ELF-1 (cell line): ENCODE data around the gene CLEC18C.
A peak's percentile ranks its signal among the peaks of the same experiment; 100 is the strongest.
"Not testable (repeated sequence)": the region's sequence is repeated elsewhere in the genome, so short reads cannot be mapped to it uniquely, and the experiment has no call there.

Experiments used
- DNase-seq: peaks from one replicate; pipeline ENCODE4 v3.0.0-alpha.2; 2016; ENCODE audit warnings: low read depth, low spot score

The CLEC18C gene

DNA sequence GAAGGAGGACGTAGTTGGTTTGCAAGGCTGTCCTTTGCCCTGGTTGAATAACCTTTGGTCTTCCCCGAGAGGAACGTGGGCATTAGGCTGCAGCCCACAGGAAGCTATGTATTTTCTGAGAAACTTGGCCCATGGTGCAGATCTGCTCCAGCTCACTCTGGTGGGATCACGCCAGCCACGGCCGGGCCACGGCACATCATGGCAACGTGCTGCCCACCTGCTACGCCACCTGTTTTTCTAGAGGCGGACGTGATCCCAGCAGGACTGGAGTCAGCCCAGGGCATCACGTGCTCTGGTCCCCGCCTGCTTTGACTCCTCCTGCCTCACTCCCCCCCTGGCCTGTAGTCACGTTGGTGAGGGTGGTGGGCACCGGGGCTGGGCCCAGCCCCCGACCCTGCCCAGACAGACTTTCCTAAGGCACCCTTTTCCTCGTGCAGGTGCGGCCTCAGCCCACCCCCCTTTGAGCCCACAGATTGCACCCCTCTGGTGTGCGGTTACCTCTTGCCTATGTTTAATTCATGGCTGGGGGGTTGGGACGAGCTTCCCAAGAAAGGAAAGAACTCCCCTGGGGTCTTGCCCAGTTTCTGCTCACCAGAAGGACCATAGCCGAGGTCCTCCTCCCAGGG, at the start of gene CLEC18C:
CLEC18C (plus strand) TSS at position 576 of the 626 bp plus-strand sequence. CDS start 492 bp downstream, outside the sequence.
- DNase-seq: not testable (repeated sequence)

DNA sequence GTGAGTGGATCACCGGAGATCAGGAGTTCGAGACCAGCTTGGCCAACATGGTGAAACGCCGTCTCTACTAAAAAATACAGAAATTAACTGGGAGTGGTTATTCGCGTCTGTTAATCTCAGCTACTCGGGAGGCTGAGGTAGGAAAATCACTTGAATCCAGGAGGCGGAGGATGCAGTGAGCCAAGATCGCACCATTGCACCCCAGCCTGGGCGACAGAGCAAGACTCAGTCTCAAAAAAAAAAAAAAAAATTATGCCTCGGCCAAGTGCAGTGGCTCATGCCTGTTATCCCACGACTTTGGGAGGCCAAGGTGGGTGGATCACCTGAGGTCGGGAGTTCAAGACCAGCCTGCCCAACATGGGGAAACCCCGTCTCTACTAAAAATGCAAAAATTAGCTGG, 49.8 kb upstream of the CLEC18C start:
- not testable (repeated sequence) for DNase-seq

DNA sequence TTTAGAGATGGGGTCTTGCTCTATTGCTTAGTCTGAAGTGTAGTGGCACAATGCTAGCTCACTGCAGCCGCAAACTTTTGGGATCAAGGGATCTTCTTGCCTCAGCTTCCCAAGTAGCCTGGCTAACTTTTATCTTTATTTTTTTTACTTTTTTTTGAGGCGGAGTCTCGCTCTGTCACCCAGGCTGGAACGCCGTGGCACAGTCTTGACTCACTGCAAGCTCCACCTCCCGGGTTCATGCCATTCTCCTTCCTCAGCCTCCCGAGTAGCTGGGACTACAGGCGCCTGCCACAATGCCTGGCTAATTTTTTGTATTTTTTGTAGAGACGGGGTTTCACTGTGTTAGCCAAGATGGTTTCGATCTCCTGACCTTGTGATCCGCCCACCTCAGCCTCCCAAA, 47.4 kb upstream of the CLEC18C start:
- DNase-seq: not testable (repeated sequence)

DNA sequence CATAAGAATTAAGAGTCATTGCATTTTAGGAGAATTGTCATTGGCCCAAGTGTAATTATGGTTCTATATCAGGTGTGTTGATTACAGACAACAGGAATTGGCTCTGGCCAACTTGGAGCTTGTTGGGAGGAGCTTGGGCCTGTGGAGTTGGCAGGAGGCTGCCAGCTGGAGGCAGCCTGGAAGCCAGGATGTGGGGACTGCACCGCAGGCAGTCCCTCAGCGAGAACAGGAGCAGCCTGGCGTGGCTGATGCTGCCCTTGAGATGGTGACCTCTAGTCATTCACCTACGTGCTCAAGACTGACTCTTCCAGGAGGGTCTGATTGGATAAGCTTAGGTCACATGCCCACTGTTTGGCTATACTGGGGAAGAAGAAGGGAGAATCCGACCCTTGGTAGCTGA, 45.9 kb upstream of the CLEC18C start:
- not testable (repeated sequence) for DNase-seq

DNA sequence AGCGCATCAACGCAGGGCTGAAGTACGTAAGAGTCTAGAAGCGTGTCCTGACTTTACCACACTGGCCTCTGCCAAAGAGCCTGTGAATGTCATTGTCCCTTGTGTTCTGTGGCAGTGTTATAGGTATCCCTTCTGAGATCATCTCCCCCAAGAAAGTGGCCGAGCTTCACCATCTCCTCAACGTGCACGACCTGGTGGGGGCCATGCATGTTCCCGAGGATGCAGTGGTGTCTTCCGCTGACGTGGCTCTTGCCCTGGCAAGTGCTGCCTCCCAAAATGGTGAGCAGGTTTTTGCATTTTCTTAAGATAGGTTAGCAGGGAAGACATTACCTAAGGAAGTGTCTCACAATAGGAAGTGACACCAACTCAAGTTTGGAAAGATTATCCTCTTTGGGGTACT, 44.7 kb upstream of the CLEC18C start:
- DNase-seq: not testable (repeated sequence)

DNA sequence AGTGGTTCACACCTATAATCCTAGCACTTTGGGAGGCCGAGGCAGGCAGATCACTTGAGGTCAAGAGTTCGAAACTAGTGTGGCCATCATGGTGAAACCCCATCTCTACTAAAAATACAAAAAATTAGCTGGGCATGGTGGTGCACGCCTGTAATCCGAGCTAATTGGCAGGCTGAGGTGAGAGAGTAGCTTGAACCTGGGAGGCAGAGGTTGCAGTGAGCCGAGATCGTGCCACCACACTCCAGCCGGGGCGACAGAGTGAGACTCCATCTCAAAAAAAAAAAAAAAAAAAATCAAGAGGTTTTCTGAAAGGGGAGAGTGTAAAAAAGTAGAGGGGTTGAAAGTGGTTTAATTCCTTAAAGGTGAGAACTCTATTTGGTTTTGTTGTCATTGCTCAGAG, 37.8 kb upstream of the CLEC18C start:
- not testable (repeated sequence) for DNase-seq

DNA sequence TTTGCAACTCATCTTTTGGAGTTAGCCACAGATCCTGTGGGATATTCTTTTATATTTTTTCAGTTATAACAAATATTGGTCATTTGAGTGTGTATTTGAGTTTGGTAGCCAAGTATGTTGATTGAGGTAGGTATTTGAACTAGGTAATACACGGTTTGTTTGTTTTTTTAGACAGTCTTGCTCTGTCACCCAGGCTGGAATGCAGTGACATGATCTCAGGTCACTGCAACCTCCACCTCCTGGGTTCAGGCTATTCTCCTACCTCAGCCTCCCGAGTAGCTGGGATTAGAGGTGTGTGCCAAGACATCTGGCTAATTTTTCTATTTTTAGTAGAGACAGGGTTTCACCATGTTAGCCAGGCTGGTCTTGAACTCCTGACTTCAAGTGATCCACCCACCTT, 37.0 kb upstream of the CLEC18C start:
- not testable (repeated sequence) for DNase-seq

DNA sequence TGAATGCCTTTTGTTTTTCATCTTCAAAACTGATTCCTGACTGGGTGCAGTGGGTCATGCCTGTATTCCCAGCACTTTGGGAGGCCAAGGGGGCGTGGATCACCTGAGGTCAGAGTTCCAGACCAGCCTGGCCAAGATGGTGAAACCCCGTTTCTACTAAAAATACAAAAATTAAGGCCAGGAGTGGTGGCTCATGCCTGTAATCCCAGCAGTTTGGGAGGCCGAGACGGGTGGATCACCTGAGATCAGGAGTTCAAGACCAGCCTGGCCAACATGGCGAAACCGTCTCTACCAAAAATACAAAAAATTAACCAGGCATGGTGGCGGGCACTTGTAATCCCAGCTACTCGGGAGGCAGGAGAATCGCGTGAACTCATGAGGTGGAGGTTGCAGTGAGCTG, 30.8 kb upstream of the CLEC18C start:
- not testable (repeated sequence) for DNase-seq

DNA sequence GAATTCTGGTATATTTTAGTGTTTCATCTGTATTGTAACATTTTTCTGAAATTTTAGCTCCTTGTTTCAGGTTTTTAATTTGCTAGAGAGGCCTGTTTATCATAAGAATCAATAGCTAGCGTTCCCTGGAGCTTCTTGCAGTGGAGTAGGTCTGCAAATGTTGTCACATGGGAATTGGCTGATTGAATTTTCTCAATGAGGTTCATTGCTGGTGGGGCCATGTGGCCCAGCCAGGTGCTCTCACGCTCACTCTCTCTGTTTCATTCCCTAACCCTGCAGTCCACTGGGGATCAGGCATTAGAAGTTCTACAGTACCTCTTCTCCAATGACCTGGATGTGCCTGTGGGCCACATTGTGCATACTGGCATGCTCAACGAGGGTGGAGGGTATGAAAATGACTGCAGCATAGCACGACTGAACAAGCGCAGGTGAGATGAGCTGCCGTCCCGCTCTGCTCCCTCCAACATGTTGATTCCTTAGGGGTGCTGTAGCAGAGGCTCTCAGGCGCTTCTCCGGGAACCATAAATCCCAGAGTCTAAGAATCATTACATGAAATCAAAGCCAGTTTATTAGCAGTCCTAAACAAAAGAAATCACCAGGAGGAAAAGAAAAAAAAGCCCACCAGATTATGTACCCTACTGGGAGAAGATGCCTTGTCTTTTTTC, 30.2 kb upstream of the CLEC18C start:
- DNase-seq: not testable (repeated sequence)

DNA sequence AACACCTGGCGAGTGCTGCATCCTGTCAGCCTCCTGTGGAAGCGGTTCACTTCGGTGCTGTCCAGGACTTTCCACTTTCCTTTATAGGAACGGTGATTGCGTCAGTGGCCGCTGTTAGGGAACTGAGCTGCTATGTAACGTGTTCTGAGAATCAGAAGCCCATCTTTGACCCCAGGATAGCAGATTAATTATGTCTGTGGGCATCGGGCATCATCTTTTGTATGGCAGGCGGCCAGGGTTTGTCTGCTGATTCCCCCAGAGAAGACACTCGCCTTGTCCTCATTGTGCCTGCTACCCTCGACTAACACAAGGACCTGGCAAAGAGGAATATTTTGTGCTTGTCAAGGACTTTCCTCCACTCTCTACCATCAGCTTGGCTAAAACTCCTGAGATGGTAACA, 25.7 kb upstream of the CLEC18C start:
- DNase-seq: not testable (repeated sequence)

DNA sequence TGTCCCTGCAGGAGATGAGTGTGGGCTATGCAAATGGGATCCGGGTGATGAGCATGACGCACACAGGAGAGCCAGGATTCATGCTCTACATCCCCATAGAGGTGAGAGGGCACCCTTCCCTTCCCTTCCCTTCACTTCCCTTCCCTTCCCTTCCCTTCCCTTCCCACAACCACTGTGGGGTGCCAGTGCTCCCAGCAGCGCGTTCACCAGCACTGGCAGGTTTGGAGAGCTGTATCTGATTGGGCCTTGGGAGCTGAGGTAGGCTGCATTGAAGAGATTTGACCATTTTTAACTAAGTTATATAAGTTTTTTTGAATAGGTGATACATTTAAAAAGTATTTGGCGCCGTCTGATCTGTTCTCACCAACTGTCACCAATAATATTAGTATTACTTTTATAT, 25.1 kb upstream of the CLEC18C start:
- not testable (repeated sequence) for DNase-seq

DNA sequence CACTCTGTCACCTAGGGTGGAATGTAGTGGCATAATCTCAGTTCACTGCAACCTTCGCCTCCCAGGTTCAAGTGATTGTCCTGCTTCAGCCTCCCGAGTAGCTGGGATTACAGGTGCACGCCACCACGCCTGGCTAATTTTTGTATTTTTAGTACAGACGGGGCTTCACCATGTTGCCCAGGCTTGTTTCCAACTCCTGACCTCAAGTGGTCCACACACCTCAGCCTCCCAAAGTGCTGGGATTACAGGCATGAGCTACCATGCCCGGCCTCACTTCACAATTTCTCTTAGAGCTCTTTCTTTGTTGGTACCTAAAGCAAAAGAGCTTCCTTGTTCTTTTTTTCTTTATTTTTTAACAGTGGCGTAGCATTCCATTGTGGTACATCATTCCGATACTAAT, 24.3 kb upstream of the CLEC18C start:
- DNase-seq: not testable (repeated sequence)

DNA sequence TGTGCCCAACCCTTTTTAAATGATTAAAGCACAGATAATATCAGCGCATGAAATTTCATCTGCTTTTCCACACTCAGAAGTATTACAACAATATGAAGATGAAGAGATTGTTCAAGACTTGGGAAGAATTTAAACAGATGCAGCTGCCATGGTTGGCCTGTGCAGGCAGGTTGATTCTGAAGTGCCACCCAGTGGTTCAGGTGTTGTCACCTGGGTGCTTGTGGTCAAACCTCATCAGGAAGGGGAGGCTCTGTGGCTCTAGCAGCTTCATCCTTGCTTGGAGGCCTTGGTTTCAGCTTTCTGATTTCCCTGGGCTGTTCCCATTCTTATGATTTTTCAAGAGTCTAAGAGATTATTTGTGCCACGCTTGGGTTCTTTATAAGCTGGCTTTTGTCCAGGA, 22.2 kb upstream of the CLEC18C start:
- no peak for DNase-seq

DNA sequence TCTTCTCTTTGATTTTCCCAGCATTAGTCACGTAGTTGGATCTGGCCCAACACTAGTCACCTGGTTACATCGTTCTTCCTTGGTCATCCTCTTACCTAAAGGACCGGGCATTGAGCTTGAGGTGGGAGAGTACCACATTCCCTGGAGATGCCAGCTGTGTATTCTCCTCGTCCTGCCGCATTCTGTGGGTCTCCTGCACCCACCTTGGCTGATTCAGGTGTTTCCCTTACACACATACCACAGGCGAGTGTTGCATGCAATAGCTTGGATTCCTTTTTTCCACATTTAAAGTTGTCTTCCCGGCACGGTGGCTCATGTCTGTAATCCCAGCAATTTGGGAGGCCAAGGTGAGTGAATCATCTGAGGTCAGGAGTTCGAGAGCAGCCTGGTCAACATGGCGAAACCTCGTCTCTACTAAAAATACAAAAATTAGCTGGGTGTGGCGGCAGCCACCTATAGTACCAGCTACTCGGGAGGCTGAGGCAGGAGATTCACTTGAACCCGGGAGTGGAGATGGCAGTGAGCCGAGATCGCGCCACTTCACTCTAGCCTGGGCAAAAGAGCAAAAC, 21.6 kb upstream of the CLEC18C start:
- DNase-seq: no peak

DNA sequence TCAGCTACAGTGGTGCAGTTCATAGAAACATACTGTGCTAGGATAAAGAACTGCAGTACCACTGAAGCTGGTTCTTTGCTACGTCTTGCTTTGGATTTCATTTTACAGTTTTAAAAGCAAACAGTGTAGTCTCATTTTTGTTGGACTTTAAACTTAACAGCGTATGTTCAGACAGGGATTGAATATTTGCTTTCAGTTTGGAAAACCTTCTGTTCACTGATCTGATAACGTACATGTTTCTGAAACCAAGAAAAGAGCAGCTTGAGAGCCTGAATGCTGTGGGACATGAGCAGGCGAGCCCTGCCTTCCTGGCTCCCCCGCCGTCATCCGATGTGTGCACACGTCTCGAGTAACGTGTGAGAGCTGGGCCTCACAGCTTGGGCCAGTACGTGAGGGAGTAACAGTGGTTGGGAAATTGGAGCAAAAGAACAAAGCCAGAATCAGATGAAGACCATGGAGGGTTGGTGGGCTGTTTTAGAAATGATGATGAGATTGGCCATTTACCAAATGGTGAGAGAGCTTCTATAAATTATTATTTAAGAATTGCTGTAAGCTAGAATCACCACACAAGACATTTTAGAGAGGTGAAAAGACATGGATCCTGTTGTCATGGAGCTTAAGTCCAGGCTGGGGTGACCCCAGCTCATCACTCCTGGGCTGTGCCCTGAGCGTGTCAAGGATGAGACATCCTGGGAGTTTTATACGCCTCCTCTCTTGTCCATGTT, 20.8 kb upstream of the CLEC18C start:
- DNase-seq: no peak

DNA sequence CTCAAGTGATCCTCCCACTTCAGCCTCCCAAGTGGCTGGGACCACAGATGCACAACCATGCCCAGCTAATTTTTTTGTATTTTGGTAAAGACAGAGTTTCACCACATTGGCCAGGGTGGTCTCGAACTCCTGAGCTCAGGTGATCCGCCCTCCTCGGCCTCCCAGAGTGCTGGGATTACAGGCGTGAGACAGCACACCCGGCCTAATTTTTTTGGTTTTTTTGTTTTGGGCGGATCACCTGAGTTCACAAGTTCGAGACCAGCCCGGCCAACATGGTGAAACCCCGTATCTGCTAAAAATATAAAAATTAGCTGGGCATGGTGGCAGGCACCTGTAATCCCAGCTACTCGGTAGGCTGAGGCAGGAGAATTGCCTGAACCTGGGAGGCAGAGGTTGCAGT, 18.9 kb upstream of the CLEC18C start:
- DNase-seq: not testable (repeated sequence)

DNA sequence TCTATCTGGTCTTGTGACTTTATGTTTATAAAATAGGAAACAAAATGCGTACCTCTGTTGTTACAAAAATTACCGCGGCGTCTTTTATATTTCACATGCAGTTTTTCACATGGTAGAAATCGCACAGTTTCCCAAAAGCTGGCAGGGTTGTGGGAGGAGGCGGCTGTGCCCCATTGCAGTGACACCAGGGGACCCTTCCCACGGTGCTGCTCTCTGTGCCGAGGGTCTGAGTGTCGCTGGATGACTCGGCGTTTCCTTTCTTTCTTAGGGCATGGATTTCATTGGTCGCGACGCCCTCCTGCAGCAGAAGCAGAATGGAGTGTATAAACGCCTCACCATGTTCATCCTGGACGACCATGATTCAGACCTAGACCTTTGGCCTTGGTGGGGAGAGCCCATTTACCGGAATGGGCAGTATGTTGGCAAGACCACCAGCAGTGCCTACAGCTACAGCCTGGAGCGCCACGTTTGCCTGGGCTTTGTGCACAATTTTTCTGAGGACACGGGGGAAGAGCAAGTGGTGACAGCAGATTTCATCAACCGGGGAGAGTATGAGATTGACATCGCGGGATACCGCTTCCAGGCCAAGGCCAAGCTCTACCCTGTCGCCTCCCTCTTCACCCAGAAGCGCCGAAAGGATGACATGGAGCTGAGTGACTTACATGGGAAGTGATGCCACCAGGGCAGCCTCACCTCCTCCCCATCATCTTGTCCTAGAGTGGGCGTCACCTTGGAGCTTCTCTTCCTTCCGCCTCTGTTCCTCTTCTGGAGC, 17.2 kb upstream of the CLEC18C start:
- no peak for DNase-seq

DNA sequence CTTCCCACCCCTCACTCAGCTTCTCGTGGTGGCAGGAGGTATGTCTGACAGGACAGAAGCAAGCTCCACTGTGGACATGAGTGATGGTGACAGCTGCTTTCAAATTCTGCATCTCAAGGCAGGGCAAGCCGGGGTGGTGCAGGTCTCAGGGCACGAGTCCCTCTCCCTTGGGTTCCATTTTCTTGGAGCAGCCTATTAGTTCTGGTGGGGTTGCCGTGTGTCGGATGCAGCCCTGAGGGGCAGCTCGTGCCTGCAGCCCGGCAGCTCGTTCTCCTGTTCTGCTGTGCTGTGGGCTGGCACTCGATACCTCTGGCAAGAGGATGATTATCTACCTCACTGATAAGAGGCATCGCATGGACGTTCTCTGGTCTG, 16.5 kb upstream of the CLEC18C start:
- no peak for DNase-seq

DNA sequence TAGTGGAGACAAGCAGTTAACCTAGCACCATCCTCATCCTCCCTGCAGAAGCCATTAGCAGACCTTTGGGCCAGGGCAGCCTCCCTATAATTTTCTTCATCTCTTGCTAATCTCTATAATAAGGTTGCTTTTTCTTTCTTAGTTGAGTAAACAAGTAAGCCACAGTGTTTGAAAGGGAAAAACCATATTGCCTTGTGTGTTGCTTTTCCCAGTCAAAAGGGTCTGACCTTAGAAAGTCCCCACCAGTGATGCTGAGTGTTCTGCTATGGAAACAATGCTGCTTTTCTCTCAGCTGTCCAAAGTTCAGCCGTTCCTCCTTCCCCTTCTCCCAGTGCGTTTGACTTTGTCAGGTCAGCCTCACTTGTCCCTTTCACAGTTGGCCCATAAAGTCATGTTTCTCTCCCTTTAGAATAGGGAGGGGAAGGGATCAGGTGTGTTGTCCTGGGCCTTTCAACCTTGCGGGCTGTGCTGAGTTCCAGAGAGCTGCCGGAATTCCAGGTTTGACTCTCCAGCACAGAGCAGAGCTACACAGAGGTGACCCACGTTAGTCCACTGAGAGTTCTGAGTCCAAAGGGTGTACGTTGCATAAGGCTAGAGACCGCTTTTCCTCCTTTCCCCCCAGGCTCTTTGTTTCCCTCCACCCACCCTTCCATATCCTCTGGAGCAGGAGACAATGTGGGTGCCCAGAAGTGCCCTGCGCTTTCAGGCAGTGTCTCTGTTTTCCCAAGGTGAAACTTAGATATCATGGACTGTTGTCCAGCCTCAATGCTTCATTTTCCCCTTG, 15.9 kb upstream of the CLEC18C start:
- no peak for DNase-seq

DNA sequence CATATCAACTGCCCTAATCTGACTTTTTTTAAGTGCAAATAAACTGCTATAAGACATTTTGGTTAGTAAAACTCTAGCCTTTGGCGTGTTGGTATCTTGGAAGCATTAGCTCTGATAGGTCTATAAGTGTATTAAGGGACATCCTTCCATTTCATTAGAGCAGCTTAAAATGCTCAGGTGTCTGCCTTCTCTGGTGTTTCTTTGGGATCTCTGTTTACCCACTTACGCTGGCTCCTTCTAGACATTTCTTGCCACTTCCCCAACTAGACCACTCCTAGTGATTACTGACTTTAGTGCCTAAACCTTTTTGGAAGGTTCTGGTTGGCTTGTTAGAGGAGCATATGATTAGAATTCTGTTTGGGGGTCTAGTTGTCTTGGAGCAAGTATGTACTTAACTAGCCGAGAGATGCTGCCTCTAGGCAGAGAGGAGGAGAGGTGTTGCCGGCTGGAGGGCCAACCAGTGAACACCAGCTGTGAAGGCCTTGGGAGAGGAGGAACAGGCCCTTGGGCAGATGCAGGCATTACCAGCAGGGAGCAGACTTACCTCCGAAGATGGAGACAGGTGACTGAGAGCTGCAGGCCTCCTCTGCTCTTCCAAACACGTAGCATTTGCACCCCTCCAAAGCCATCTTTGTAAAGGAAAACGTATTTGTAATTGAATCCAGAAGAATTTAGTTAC, 15.2 kb upstream of the CLEC18C start:
- peak; percentile 71 for DNase-seq
